HEK293T (cell line): ENCODE results near the gene DOHH.

Source experiments
- CTCF ChIA-PET: fragments of 350-600 bp; formaldehyde crosslinking; extraction: SDS; loops from one replicate; lab custom pipeline; 2021; ENCODE audit warnings: antibody characterized with exemption, inconsistent platforms; lab: Yijun Ruan, JAX
- POLR2A ChIA-PET: fragments of 350-600 bp; formaldehyde crosslinking; extraction: SDS; loops from one replicate; lab custom pipeline; 2020; ENCODE audit warnings: antibody characterized with exemption, inconsistent platforms; lab: Yijun Ruan, JAX
- DNase-seq: peaks from one replicate; pipeline ENCODE4 v3.0.0; 2012; ENCODE audit warnings: mixed read lengths; ENCODE audit errors: extremely low spot score
- ARNT ChIP-seq: fragments of 450-650 bp; IDR thresholded peaks from 2 replicates; pipeline ENCODE4 v1.6.1; 2017; ENCODE audit warnings: mild to moderate bottlenecking
- BHLHE40 ChIP-seq: fragments of 450-650 bp; IDR thresholded peaks from 2 replicates; pipeline ENCODE4 v1.6.1; 2016; ENCODE audit warnings: mild to moderate bottlenecking, moderate library complexity, borderline replicate concordance
- CTBP1 ChIP-seq: fragments of 450-650 bp; IDR thresholded peaks from 2 replicates; pipeline ENCODE4 v1.6.1; 2016; ENCODE audit warnings: borderline replicate concordance
- ELF4 ChIP-seq: fragments of 450-650 bp; IDR thresholded peaks from 2 replicates; pipeline ENCODE4 v1.6.1; 2017; ENCODE audit warnings: antibody characterized with exemption
- FOXA1 ChIP-seq: fragments of 450-650 bp; IDR thresholded peaks from 2 replicates; pipeline ENCODE4 v1.6.1; 2016; ENCODE audit warnings: mild to moderate bottlenecking
- FOXK2 ChIP-seq: fragments of 450-650 bp; IDR thresholded peaks from 2 replicates; pipeline ENCODE4 v1.6.1; 2016; ENCODE audit warnings: mild to moderate bottlenecking
- FOXM1 ChIP-seq: fragments of 450-650 bp; IDR thresholded peaks from 2 replicates; pipeline ENCODE4 v1.6.1; 2017; ENCODE audit warnings: mild to moderate bottlenecking, borderline replicate concordance
- HDGF ChIP-seq: fragments of 450-650 bp; IDR thresholded peaks from 2 replicates; pipeline ENCODE4 v1.6.1; 2017; ENCODE audit warnings: antibody characterized with exemption, borderline replicate concordance
- L3MBTL2 ChIP-seq: fragments of 450-650 bp; conservative IDR thresholded peaks from 2 replicates; pipeline ENCODE4 v1.6.1; 2016; ENCODE audit warnings: mild to moderate bottlenecking
- LEF1 ChIP-seq: fragments of 450-650 bp; IDR thresholded peaks from 2 replicates; pipeline ENCODE4 v1.6.1; 2017; ENCODE audit warnings: mild to moderate bottlenecking, borderline replicate concordance
- NFRKB ChIP-seq: fragments of 450-650 bp; IDR thresholded peaks from 2 replicates; pipeline ENCODE4 v1.6.1; 2016; ENCODE audit warnings: mild to moderate bottlenecking, moderate library complexity
- SP1 ChIP-seq: fragments of 450-650 bp; IDR thresholded peaks from 2 replicates; pipeline ENCODE4 v1.6.1; 2017
- SUZ12 ChIP-seq: fragments of 450-650 bp; IDR thresholded peaks from 2 replicates; pipeline ENCODE4 v1.6.1; 2016; ENCODE audit warnings: mild to moderate bottlenecking
- TARDBP ChIP-seq: fragments of 450-650 bp; IDR thresholded peaks from 2 replicates; pipeline ENCODE4 v1.6.1; 2016
- ZNF384 ChIP-seq: fragments of 450-650 bp; IDR thresholded peaks from 2 replicates; pipeline ENCODE4 v1.6.1; 2016
- TF ChIP-seq, protein P1 (sequence below): fragments of 450-650 bp; IDR thresholded peaks from 2 replicates; pipeline ENCODE4 v1.6.1; 2016

DOHH gene

DNA sequence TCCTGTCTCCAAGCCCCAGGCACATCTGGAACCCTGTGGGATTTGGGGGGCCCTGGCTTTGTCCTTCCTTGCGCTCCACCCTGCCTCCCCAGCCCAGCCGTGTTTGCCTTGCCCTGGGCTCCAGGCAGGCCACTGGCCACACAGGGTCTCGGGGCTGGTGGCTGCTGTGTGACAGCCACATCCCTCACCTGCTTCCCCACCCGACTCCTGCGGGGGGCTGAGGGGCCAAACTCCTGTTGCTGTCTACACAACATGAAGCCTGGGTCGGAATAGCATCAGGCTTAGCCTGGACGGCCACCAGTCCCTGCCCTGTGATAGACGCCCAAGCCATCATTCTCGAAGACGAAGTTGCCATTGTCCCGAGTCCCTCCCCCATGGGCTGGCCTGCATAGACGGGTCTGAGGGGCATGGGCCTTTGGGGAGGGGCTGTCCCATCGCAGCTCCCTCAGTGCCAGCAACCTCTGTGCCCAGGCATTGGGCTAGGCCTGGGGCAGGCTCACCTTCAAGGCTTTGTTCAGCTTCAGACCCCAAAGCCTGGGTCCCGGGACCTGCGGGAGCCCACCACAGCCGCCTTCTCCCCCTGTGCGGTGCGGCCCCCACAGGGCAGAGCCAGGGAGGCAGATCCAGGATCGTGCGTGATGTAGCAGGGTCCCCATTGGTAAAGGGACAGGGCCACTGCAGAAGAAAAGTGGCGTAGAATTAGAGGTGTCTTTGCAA is 23.0 kb upstream of the DOHH start:
- ChIA-PET POLR2A (no interaction called here), CTCF (no interaction called here)
- no peak for DNase-seq
- TF ChIP-seq HDGF (no peak), FOXA1 (no peak), FOXM1 (no peak), SP1 (no peak), ELF4 (no peak), NFRKB (no peak), LEF1 (no peak), L3MBTL2 (no peak), SUZ12 (no peak), FOXK2 (no peak), BHLHE40 (no peak), CTBP1 (no peak), ZNF384 (no peak), ARNT (no peak)

DNA sequence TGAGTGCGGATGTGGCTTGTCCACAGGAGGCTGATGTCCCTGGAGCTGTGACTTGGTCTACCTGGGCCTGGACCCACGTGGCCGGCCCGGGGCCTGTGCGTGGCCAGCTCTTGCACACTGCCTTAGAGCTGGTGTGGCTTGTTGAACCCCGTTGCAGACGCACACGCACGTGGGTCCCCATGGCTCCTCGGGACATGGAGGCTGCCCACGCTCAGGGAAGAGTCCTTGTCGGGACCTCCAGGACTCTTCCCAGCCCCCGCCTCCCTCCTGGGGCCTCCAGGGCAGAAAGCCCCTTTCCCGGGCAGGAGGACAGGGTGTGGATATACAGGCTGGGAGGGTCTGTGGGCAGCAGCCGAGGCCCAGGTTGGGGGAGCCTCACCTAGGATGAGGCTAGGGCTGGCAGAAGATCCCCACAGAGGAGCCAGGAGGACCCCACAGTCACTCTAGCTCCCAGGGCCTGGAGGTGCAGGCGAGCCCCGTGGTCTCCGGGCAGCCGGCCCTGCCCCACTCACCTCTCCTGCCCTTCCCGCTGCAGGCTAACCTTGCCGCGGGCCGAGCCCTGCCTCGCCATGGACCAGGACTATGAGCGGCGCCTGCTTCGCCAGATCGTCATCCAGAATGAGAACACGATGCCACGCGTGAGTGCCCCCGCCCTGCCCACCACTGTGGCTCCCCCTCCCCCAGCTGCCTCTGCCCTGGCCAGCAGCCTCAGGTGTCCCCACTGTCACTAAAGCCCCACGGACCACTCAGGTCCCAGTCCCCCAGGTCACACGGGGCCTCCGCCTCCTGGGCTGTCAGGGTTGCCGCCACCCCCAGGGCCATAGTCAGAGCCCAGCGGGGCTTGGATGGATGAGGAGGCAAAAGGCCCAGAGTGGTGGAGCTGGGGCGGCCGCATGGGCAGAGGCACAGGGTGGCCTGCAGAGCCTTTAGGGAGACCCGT is 22.2 kb upstream of the DOHH start:
- no peak for TF ChIP-seq CTBP1
- DNase-seq = no peak
- ChIA-PET CTCF (no interaction called here), POLR2A (no interaction called here)

- CTCF ChIA-PET = no interaction called here
- DNase-seq = no peak
- TF ChIP-seq, protein P1, sequence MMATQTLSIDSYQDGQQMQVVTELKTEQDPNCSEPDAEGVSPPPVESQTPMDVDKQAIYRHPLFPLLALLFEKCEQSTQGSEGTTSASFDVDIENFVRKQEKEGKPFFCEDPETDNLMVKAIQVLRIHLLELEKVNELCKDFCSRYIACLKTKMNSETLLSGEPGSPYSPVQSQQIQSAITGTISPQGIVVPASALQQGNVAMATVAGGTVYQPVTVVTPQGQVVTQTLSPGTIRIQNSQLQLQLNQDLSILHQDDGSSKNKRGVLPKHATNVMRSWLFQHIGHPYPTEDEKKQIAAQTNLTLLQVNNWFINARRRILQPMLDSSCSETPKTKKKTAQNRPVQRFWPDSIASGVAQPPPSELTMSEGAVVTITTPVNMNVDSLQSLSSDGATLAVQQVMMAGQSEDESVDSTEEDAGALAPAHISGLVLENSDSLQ = no peak
- POLR2A ChIA-PET = no interaction called here
Observed at GRCh38 chr19:3521104-3521445, 20.6 kb upstream of the DOHH start.

GRCh38 chr19:3520166-3521103 is 20.0 kb upstream of the DOHH start:
- TF ChIP-seq NFRKB (no peak), FOXA1 (no peak), FOXM1 (no peak), ZNF384 (no peak), HDGF (no peak), L3MBTL2 (no peak), SP1 (no peak), SUZ12 (no peak), TARDBP (no peak), ELF4 (no peak), LEF1 (no peak), ARNT (no peak), BHLHE40 (no peak), FOXK2 (no peak)
- TF ChIP-seq, protein P1 = no peak
- CTCF ChIA-PET = no interaction called here

DNA sequence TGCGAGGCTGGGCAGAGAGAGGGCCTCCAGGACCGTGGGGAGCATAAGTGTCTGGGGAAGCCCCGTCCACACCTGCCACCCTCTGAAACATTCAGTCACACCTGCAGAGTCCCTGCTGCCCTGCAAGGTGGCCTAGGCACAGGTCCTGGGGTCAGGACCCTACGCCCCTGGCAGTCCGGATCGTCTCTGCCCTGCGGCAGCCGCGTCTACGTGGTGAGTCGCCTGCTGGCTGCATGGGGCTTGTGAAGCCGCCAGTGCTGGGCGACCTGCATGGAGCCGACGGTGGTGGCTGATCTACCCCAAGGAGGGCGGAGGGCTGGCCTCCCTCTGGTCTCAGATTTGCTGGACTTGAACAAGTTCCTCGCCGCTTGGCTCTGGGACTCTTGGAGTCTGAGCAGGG is 18.7 kb upstream of the DOHH start:
- ChIA-PET POLR2A (no interaction called here), CTCF (no interaction called here)
- TF ChIP-seq, protein P1 = no peak
- TF ChIP-seq FOXA1 = no peak
- no peak for TF ChIP-seq SP1
- no peak for TF ChIP-seq ARNT
- TF ChIP-seq TARDBP = no peak
- TF ChIP-seq FOXM1 = no peak
- TF ChIP-seq LEF1 = no peak
- no peak for TF ChIP-seq L3MBTL2
- no peak for TF ChIP-seq SUZ12
- no peak for TF ChIP-seq CTBP1
- no peak for TF ChIP-seq FOXK2
- TF ChIP-seq NFRKB = no peak
- no peak for TF ChIP-seq BHLHE40
- TF ChIP-seq ZNF384 = no peak
- TF ChIP-seq ELF4 = no peak
- no peak for TF ChIP-seq HDGF
- no peak for DNase-seq

More at GRCh38 chr19:3520166-3521103, 20.0 kb upstream of the DOHH start:
- POLR2A ChIA-PET = no interaction called here
- DNase-seq = no peak

- no peak for DNase-seq
- TF ChIP-seq TARDBP (no peak), SUZ12 (no peak)
- ChIA-PET CTCF (no interaction called here), POLR2A (no interaction called here)
Observed at GRCh38 chr19:3518659-3519058, 18.2 kb upstream of the DOHH start.
